Heart left ventricle (tissue), 16 donors: ENCODE measurements around the gene CCDC85C. TPM values are rescaled to one million over a fixed set of nuclear protein-coding genes. Genes with fewer than 3 reads are reported as not detected.
A peak's percentile ranks its signal among the peaks of the same experiment; 100 is the strongest.

Experiments used
- ATAC-seq, 4 donors: fragments of 200-7000 bp; cut with Tn5 transposase; one replicate each; pipeline ENCODE4 v1.9.1; 2020 to 2022; ENCODE audit warnings: moderate library complexity in 4 of 4, mild to moderate bottlenecking in 3 of 4, moderate number of reproducible peaks in 1 of 4
- DNase-seq, 5 donors: peaks; one replicate each; pipeline ENCODE4 v3.0.0-alpha.2; 2020
- H3K27ac ChIP-seq, 12 donors: fragments of 200-600 bp; sonication (generic) in 4 of 12; one replicate each; pipeline versions ENCODE4 v1.5.0 to v1.8.0; 2016 to 2022; ENCODE audit warnings: mild to moderate bottlenecking in 2 of 12
- H3K27me3 ChIP-seq, 9 donors: fragments of 200-600 bp; sonication (generic) in 2 of 9; one replicate each; pipeline versions ENCODE4 v1.5.1 to v1.8.0; 2016 to 2022; ENCODE audit warnings: mild to moderate bottlenecking in 3 of 9
- H3K36me3 ChIP-seq, 9 donors: fragments of 200-600 bp; sonication (generic) in 2 of 9; one replicate each; pipeline versions ENCODE4 v1.5.0 to v1.8.0; 2018 to 2022; ENCODE audit warnings: mild to moderate bottlenecking in 2 of 9
- H3K4me1 ChIP-seq, 12 donors: fragments of 200-600 bp; sonication (generic) in 4 of 12; one replicate each; pipeline versions ENCODE4 v1.5.0 to v1.8.0; 2016 to 2022; ENCODE audit warnings: mild to moderate bottlenecking in 3 of 12
- H3K4me3 ChIP-seq, 12 donors: fragments of 200-600 bp; sonication (generic) in 4 of 12; one replicate each; pipeline versions ENCODE4 v1.5.0 to v1.8.0; 2017 to 2022; ENCODE audit warnings: mild to moderate bottlenecking in 9 of 12, moderate library complexity in 4 of 12
- H3K9me3 ChIP-seq, 12 donors: fragments of 200-600 bp; sonication (generic) in 4 of 12; one replicate each; pipeline versions ENCODE4 v1.5.0 to v1.8.0; 2016 to 2022; ENCODE audit warnings: mild to moderate bottlenecking in 1 of 12
- POLR2A ChIP-seq, 2 donors: fragments of 450-650 bp; IDR thresholded peaks; one replicate each; pipeline ENCODE4 v1.6.1; 2017; ENCODE audit warnings: antibody characterized with exemption in 2 of 2, mild to moderate bottlenecking in 2 of 2, moderate library complexity in 2 of 2
- WGBS, 4 donors: extraction: QIAGEN DNeasy Blood & Tissue Kit in 2 of 4; methylation state at CpG; one replicate each; pipeline versions ENCODE4 v1.1.5 to v1.1.7; 2013 to 2018; 5-methylcytosine and 5-hydroxymethylcytosine counted together
- intact Hi-C, 10 donors: fragments of 100-400 bp; cut with DNase I; formaldehyde crosslinking; loops; one replicate each; pipeline versions ENCODE4 v1.11.1 to v1.14.2; 2022
- polyA plus RNA-seq, 2 donors: library from polyadenylated mRNA; stranded (reverse); fragments of 200-250 nt; gene quantifications; one replicate each; pipeline ENCODE4 v1.2.3, GENCODE V29; 2013
- total RNA-seq, 9 donors: library from RNA; depleted of rRNA in 2 of 9; stranded (reverse); fragments of >200 nt in 2 of 9; fragmentation: NEBNext Ultra II Directional in 3 of 9; extraction: Animal tissue kit (Norgen Biotek cat#: 25700) in 3 of 9; gene quantifications; one replicate each; pipeline versions ENCODE4 v1.1.0 to v1.2.4, GENCODE V29; 2016 to 2023
- TF ChIP-seq, protein P1 (sequence below), 12 donors: fragments of 200-600 bp; sonication (generic) in 4 of 12; IDR thresholded peaks; one replicate each; pipeline versions ENCODE4 v1.5.0 to v1.8.0; 2018 to 2022; ENCODE audit warnings: antibody characterized with exemption in 12 of 12, mild to moderate bottlenecking in 5 of 12
- donor health status: ischemic (EF 13 %, LVEDD 7.1; RV severe dilation, severe dysfunction).
- donor health status: healthy with polysubstance abuse.
- donor health status: DM: no; HTN: yes; CAD: no.
- donor health status: DM: no; HTN: no; CAD: no.
- donor health status: ischemic (EF 25% LVEDD 6.9; RV normal size, moderate dysfunction).
- donor health status: ischemic (EF 25% LVEDD 5.7; RV mildly dilated, moderate dysfunction).
- donor health status: healthy.
- donor health status: DM: yes; HTN: yes; CAD: no.
- donor health status: ischemic (EF 35%, LVEDD 5.7; RV mildly dilated, moderate dysfunction).
- donor health status: nonischemic (EF 11% LVEDD 7.7; RV severe dilation, severe dysfunction).
- donor health status: DM: yes; HTN: yes; CAD: no.
- donor health status: PGD.
- donor health status: ischemic (EF 29% LVEDD 5.4; RV normal size, mild dysfunction).
- donor health status: nonischemic (EF 23%, LVEDD 6.1; RV moderate dilation, normal function).

CCDC85C gene
- total and polyA plus RNA-seq, 11 donors: 22.5 to 45.4 (median 29.7) TPM

DNA sequence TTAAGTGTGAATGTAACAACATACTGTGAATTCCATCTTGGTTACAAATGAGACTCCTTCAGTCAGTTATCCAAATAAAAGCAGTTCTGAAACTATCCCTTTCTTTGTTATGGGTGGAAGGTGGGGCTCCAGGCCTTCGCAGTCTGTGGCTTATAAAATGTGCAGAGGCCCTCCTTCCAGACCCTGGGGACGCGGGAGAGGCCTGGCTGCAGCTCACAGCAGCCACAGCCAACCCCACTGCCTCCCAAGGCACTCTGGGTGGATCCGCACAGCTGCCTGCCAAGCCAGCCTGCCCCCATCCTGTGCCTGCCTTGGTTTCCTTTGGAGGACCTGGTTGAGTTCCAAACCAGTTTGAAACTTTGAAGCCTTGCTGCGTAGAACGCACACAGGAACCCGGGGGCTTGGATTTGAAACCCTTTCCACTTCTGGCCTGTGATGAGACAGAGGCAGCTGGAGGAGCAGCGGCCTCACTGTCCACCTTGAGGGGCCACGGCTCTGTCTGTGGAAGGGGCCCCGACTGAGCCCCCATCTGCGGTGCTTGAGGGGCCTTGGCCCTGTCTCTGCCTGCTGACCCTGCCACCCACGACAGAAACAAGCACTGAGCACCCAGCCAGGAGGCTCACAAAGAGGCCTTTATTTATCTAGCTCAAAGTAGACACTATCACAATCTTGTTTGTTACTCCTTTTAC lies 92.4 kb downstream of the CCDC85C start:
- TF ChIP-seq, protein P1, sequence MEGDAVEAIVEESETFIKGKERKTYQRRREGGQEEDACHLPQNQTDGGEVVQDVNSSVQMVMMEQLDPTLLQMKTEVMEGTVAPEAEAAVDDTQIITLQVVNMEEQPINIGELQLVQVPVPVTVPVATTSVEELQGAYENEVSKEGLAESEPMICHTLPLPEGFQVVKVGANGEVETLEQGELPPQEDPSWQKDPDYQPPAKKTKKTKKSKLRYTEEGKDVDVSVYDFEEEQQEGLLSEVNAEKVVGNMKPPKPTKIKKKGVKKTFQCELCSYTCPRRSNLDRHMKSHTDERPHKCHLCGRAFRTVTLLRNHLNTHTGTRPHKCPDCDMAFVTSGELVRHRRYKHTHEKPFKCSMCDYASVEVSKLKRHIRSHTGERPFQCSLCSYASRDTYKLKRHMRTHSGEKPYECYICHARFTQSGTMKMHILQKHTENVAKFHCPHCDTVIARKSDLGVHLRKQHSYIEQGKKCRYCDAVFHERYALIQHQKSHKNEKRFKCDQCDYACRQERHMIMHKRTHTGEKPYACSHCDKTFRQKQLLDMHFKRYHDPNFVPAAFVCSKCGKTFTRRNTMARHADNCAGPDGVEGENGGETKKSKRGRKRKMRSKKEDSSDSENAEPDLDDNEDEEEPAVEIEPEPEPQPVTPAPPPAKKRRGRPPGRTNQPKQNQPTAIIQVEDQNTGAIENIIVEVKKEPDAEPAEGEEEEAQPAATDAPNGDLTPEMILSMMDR (IDR thresholded peaks at IDR 0.05): no peak
- no peak for TF ChIP-seq POLR2A (IDR thresholded peaks at IDR 0.05)
- peak overlapping the region in 9 of 12 donors; percentile 14 to 70 (median 52) for H3K27ac ChIP-seq
- WGBS, 4 donors: 52 to 74% (median 68%) methylated on average over 11 to 12 of the region's 12 CpGs
- DNase-seq (peak in 4 of 5 donors; percentile 25 to 65 (median 48)), ATAC-seq (peak in 2 of 4 donors; percentile 25 to 36)
- H3K4me3 ChIP-seq: no peak overlapping the region
- peaks cover 0 to 80% (median 60%) of the 10 kb centered on the region in 9 donors for H3K36me3 ChIP-seq
- peaks cover 0 to 17% (median 3%) of the 10 kb centered on the region in 12 donors for H3K4me1 ChIP-seq
- intact Hi-C loops: loop anchor here in 1 of 10 donors (10.0 kb wide), 1 partner anchor 373 kb away; no protein-coding TSS in a partner anchor
- H3K27me3 ChIP-seq: no peaks in the 10 kb centered on the region
- no peaks in the 10 kb centered on the region for H3K9me3 ChIP-seq

DNA sequence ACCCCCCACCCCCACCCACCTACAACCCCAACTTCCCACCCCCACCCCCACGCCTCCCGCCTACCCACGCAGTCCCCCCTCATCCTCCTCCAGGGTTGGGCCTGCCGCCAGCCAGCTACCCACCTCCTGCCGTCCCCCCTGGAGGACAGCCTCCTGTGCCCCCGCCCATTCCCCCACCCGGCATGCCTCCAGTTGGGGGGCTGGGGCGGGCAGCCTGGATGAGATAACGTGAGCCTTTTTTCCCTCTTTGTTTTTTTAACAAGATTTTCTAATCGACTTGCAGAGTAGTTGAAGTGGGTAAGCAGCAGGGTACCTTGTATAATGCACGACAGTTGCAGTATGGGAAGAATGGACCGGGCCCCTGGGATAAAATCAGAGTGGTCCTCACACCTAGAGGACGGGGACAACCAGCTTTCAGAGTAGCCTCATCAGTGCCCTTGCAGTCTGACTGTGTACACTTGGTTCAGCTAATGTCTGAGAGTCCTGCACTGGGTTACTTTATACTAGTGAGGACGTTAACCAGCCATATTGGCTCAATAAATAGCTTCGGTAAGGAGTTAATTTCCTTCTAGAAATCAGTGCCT lies 93.4 kb downstream of the CCDC85C start:
- H3K4me3 ChIP-seq: no peak overlapping the region
- WGBS, 4 donors: 74 to 77% (median 75%) methylated on average over 12 to 15 of the region's 15 CpGs
- intact Hi-C loops: loop anchor here in 1 of 10 donors (10.0 kb wide), 1 partner anchor 374 kb away; no protein-coding TSS in a partner anchor
- TF ChIP-seq, protein P1 (IDR thresholded peaks at IDR 0.05): no peak
- no peak for TF ChIP-seq POLR2A (IDR thresholded peaks at IDR 0.05)
- no peak for DNase-seq
- ATAC-seq: no peak
- peaks cover 0 to 19% (median 3%) of the 10 kb centered on the region in 12 donors for H3K4me1 ChIP-seq
- peak overlapping the region in 4 of 12 donors; percentile 35 to 70 (median 53) for H3K27ac ChIP-seq
- peaks cover under 1 to 89% (median 69%) of the 10 kb centered on the region in 9 donors for H3K36me3 ChIP-seq
- no peaks in the 10 kb centered on the region for H3K27me3 ChIP-seq
- H3K9me3 ChIP-seq: no peaks in the 10 kb centered on the region

DNA sequence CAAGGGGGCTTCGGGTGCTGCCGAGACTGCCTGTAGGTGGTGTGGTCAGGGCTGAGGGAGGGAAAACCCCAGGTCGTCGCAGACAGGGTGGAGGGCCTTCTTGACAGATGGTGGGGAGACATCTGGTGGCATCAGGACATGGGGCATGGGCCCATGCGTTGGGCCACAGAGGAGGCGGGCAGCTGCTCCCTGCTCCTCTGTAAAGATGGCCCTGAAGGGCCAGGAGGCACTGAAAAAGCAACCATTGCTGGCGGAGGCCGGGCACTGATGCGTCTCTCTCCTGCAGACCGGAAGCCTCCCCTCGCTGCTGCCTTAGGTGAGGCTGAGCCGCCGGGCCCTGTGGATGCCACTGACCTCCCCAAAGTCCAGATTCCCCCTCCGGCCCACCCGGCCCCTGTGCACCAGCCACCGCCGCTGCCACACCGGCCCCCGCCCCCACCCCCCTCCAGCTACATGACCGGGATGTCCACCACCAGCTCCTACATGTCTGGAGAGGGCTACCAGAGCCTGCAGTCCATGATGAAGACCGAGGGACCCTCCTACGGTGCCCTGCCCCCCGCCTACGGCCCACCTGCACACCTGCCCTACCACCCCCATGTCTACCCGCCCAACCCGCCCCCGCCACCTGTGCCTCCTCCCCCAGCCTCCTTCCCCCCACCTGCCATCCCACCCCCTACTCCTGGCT lies 94.0 kb downstream of the CCDC85C start:
- Histone ChIP-seq H3K4me1 (peaks cover 0 to 19% (median 5%) of the 10 kb centered on the region in 12 donors), H3K27ac (no peak overlapping the region), H3K4me3 (no peak overlapping the region), H3K36me3 (peaks cover 3 to 92% (median 75%) of the 10 kb centered on the region in 9 donors), H3K27me3 (no peaks in the 10 kb centered on the region), H3K9me3 (no peaks in the 10 kb centered on the region)
- intact Hi-C loops: loop anchor here in 1 of 10 donors (10.0 kb wide), 1 partner anchor 375 kb away; no protein-coding TSS in a partner anchor
- DNase-seq: peak in 1 of 5 donors; percentile 21
- TF ChIP-seq POLR2A (IDR thresholded peaks at IDR 0.05): no peak
- no peak for ATAC-seq
- 86 to 94% (median 93%) methylated on average over 15 to 27 of the region's 27 CpGs for WGBS, 4 donors

DNA sequence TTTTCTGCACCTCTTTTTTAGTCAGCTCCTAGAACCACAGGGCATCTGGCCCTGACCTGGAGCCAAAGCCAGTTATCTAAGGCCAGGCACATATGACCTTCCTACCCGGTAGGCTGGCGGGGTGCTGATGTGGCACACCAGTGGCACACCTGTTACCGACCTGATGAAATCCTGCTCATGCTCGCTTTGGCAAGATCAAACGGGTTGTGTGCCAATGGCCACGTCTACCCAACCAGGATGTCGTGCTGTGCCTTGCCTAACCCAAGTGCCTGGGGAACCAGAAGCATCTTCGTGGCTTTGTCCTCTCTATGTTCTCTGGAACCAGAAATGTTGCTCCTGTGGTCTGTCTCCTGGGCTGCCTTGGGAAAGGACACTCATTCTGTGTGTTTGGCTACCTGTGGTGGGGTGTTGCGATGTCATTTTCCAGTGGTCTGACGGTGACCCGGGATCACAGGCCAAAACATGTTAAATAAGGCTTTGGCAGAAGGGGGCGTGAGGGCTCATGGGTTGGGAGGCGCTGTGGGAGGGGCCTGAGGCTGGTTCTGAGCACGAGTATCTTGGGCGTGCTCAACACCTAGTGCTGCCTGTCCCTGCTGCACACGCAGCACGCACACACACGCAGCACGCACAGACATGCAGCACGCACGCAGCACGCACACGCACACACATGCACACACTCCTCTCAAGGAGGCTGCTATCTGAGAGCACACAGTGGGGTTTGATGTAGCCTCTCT lies 94.9 kb downstream of the CCDC85C start:
- WGBS, 4 donors: 61 to 83% (median 78%) methylated on average over 15 to 23 of the region's 23 CpGs
- ATAC-seq: no peak
- Histone ChIP-seq H3K4me3 (no peak overlapping the region), H3K36me3 (peaks cover 3 to 92% (median 78%) of the 10 kb centered on the region in 9 donors), H3K27me3 (no peaks in the 10 kb centered on the region), H3K27ac (no peak overlapping the region), H3K9me3 (no peaks in the 10 kb centered on the region), H3K4me1 (peaks cover 0 to 19% (median 5%) of the 10 kb centered on the region in 12 donors)
- TF ChIP-seq, protein P1 (IDR thresholded peaks at IDR 0.05): no peak
- TF ChIP-seq POLR2A (IDR thresholded peaks at IDR 0.05): no peak
- peak in 2 of 5 donors; percentile 25 to 33 for DNase-seq
- intact Hi-C loops: no loop called here
